Fibroblast of pulmonary artery (primary cell): ENCODE data around the gene WLS.

Experiments used
- DNase-seq: peaks from one replicate; pipeline ENCODE4 v3.0.0-alpha.2; 2010; ENCODE audit warnings: low read depth
- H3K4me3 ChIP-seq: replicated peaks from 2 replicates; pipeline ENCODE4 v1.5.1; 2011; ENCODE audit warnings: low read depth, mild to moderate bottlenecking, control low read depth, low read length, moderate library complexity
- TF ChIP-seq, protein P1 (sequence below): IDR thresholded peaks from 2 replicates; pipeline ENCODE4 v1.5.1; 2011; ENCODE audit warnings: mild to moderate bottlenecking, control low read depth, low read length, inconsistent platforms; ENCODE audit errors: missing control alignments

The WLS gene

DNA sequence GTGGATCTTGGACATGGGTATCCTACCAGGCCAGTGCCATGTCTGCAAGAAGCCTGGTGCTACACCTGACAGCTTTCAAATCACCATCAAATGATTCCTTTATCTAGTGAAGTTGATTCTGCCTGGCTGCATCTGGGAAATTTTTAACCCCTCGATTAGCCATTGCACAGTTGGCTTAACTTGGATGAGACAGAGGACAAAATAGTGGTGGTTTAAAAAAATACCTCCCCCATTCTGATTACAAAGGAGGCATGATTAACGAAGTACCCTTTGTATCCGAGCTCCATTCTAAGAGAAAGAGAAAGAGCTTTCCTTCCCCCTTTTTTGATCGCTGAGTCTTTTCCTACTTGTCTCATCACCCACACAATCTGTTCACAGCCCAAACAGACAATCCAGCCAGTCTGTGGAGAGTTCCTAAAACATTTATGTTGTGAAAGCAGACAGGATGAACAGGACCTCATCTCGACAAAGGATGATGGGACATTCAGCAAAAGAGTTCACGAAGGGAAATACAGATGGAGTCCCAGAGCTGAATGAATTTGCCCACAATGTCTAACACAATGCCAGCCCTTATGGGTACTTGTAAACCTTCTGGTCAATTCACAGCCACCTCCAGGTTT, 20.5 kb downstream of the WLS start:
- TF ChIP-seq, protein P1, sequence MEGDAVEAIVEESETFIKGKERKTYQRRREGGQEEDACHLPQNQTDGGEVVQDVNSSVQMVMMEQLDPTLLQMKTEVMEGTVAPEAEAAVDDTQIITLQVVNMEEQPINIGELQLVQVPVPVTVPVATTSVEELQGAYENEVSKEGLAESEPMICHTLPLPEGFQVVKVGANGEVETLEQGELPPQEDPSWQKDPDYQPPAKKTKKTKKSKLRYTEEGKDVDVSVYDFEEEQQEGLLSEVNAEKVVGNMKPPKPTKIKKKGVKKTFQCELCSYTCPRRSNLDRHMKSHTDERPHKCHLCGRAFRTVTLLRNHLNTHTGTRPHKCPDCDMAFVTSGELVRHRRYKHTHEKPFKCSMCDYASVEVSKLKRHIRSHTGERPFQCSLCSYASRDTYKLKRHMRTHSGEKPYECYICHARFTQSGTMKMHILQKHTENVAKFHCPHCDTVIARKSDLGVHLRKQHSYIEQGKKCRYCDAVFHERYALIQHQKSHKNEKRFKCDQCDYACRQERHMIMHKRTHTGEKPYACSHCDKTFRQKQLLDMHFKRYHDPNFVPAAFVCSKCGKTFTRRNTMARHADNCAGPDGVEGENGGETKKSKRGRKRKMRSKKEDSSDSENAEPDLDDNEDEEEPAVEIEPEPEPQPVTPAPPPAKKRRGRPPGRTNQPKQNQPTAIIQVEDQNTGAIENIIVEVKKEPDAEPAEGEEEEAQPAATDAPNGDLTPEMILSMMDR: no peak
- no peak overlapping the region for H3K4me3 ChIP-seq
- DNase-seq: no peak

DNA sequence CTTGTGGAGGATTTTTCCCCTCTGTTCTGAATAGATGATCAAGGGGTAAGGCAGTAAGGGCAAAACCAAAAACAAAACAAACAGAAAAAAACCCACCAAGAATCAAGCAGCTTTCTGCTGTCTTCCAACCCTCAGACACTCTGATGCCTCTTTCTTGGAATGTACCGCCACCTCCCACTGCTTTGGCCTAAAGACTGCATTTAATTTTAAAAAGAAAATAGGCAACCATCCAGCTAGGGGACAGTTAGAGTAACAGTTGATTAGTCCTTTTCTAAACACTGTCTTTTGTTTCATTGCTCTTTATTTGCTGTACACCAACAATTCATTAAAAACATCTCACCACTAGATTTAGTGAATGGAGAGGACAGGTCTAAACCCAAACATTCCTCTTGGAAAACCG, 21.5 kb downstream of the WLS start:
- no peak for DNase-seq
- TF ChIP-seq, protein P1: no peak
- no peak overlapping the region for H3K4me3 ChIP-seq

DNA sequence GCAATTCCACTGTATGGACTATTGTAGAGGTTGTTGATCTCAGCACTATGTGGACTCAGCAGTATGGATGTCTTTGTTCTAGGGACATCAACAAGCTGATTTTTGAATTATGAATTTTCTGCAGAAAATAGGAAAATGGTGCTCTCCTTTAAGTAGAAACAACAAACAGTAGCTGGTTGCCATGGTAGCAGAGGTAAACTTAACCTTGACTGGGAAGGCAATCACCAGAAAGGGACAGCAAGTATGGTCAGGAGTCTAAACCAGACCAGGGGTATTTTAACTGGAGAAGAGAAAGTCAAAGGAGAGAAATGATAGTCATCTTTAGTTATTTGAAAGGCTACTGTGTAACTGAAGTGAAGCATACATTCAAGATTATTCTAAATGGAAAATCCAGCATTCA, 22.3 kb downstream of the WLS start:
- no peak overlapping the region for H3K4me3 ChIP-seq
- TF ChIP-seq, protein P1: no peak
- DNase-seq: no peak

DNA sequence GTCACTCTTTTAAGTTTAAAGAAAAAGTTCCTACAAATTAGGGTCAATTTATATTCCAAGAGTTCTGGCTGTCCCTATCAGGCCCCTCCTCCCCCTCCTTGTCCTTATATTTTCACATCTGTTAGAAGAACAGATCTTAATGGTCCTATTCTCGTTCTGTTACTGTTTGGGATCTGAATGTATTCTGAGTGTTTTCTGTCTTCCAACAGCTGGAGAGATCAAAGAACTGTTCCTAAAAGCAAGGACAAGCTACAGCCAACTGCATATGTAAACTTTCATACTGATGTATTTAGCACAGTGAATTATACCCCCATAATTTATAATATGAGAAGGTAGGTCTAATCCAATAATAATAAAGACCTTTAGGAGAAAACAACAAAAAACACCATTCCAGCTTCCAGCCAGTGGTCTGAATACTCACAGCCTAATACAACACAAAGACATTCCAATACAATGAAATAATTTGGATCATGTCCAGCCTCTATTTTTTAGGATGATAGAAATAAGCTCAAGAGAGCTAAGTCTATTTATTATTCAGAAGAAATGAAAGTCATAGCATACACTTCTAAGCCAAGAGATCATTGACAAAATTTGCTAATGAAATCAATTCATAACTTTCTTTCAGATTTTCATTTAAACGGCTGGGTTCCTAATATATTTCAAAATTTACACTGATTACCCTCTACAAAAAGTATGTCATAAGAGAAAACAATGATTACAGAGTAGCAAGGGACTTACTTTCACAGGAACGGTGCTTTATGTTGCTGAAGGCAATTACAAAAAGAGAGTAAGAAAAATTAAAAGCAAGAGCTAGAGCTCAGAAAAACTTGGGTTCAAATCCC, 25.3 kb downstream of the WLS start:
- TF ChIP-seq, protein P1: no peak
- peak; percentile 81 for DNase-seq
- H3K4me3 ChIP-seq: no peak overlapping the region

DNA sequence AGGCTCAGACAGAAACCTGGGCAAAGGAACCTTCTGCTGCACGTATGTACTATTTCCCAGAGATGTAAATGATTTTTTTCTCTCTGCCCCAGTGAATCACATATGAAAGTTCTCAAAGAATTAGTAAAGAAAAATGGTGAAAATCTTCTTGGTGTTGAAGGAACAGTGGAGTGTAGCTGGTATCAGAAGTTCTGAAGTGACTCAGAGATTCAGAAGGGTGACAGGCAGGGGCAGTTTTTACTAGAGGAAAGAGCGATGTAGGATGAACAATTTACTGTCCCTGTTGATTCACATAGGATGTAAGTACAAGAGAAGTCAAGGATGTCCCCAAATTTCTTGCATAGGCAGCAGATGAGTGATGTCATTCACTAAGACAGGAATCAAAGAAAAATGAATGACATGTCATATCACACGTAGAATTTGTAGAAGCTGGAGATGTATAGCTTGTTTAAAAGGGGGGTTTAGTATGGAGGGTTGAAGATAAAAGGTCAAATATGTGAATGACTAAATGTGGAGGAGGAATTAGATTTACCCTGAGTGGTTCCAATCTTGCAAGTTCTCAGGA, 26.4 kb downstream of the WLS start:
- no peak for DNase-seq
- TF ChIP-seq, protein P1: no peak
- no peak overlapping the region for H3K4me3 ChIP-seq

DNA sequence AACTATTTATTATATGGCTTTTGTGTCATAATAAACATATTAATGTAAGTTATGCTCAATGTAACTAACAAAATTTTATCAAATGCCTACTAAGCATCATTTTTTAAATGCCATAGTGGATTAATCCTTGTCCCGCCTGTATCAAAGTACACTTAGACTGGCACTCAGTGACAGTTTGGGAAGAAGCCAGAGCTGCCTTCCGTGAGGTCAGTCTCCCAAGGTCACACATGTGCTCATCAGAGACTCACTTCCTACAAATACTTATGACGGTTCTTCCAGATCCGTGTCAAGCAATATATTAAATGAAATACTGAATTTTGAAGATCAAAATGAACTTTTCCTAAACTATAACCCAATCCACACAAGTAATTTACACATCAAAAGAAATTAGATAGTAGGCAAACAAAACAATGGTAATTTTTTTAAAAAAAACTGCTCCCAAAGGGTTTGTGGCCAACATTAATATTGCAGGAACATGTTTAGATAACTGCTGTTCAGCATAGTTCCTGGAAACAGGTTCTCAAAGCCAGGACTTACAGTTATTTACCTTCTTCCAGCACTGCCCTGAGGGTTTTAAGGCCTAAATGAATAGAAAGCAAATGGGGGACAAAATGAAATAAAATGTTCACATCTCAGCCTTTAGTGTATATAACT, 27.2 kb downstream of the WLS start:
- TF ChIP-seq, protein P1: no peak
- DNase-seq: no peak
- no peak overlapping the region for H3K4me3 ChIP-seq
